ENCODE results near the gene C6orf47. TPM values are rescaled to one million over a fixed set of nuclear protein-coding genes. Genes with fewer than 3 reads are reported as not detected.

The C6orf47 gene
- polyA plus RNA-seq, 1 donor from 2014 or later = 17.2 TPM

- Histone ChIP-seq H3K9ac (ENCODE audit: low read length) (no peak overlapping the region), H3K27ac (ENCODE audit: low read length) (no peak overlapping the region), H3K79me2 (replicated peaks; ENCODE audit: insufficient read depth, low read length) (no peaks in the 10 kb centered on the region), H2AFZ (ENCODE audit: low read depth, low read length) (no peak overlapping the region), H3K9me3 (ENCODE audit: low read length) (no peaks in the 10 kb centered on the region), H3K9me2 (ENCODE audit: insufficient read depth, low read length) (no peaks in the 10 kb centered on the region), H3F3A (ENCODE audit: insufficient read depth, low read length, poor library complexity, severe bottlenecking) (no peaks in the 10 kb centered on the region), H4K20me1 (ENCODE audit: insufficient read depth) (no peaks in the 10 kb centered on the region), H3K36me3 (ENCODE audit: insufficient read depth, low read length) (no peaks in the 10 kb centered on the region), H3K4me2 (ENCODE audit: low read length) (no peak overlapping the region), H3K4me3 (ENCODE audit: low read length) (no peak overlapping the region), H3K27me3 (ENCODE audit: insufficient read depth, low read depth, low read length) (no peaks in the 10 kb centered on the region)
- no peak for TF ChIP-seq CTCF (IDR thresholded peaks at IDR 0.05; ENCODE audit: poor library complexity, severe bottlenecking)
- TF ChIP-seq REST (IDR thresholded peaks at IDR 0.05; ENCODE audit: borderline replicate concordance) = no peak
- TF ChIP-seq RAD21 (conservative IDR thresholded peaks at IDR 0.05) = no peak
- TF ChIP-seq TAF1 (IDR thresholded peaks at IDR 0.05; ENCODE audit: low read depth) = no peak
- no peak for TF ChIP-seq SMC3 (conservative IDR thresholded peaks at IDR 0.05; ENCODE audit: poor library complexity)
- TF ChIP-seq EP300 (conservative IDR thresholded peaks at IDR 0.05; ENCODE audit: poor library complexity, severe bottlenecking) = no peak
- no peak for TF ChIP-seq POLR2AphosphoS5 (IDR thresholded peaks at IDR 0.05)
These were observed 26.4 kb downstream of the C6orf47 start for GRCh38 chr6:31634131-31634530.

GRCh38 chr6:31633447-31633846, 27.1 kb downstream of the C6orf47 start:
- Histone ChIP-seq H3K9me2 (ENCODE audit: insufficient read depth, low read length) (no peaks in the 10 kb centered on the region), H3K9ac (ENCODE audit: low read length) (no peak overlapping the region), H4K20me1 (ENCODE audit: insufficient read depth) (no peaks in the 10 kb centered on the region), H3K27ac (ENCODE audit: low read length) (no peak overlapping the region), H3K27me3 (ENCODE audit: insufficient read depth, low read depth, low read length) (no peaks in the 10 kb centered on the region), H3F3A (ENCODE audit: insufficient read depth, low read length, poor library complexity, severe bottlenecking) (no peaks in the 10 kb centered on the region), H2AFZ (ENCODE audit: low read depth, low read length) (no peak overlapping the region), H3K9me3 (ENCODE audit: low read length) (no peaks in the 10 kb centered on the region), H3K79me2 (replicated peaks; ENCODE audit: insufficient read depth, low read length) (peaks cover 3% of the 10 kb centered on the region), H3K36me3 (ENCODE audit: insufficient read depth, low read length) (no peaks in the 10 kb centered on the region), H3K4me2 (ENCODE audit: low read length) (no peak overlapping the region), H3K4me3 (ENCODE audit: low read length) (no peak overlapping the region)
- no peak for TF ChIP-seq REST (IDR thresholded peaks at IDR 0.05; ENCODE audit: borderline replicate concordance)

Measured in neural cell (in vitro differentiated cells).